Subcutaneous abdominal adipose tissue (tissue), 5 donors: Measurements from ENCODE around the gene ADORA2B.
"Not testable (repeated sequence)": the region's sequence is repeated elsewhere in the genome, so short reads cannot be mapped to it uniquely, and the experiment has no call there.

Experiments used
- H3K27ac ChIP-seq: one replicate; pipeline ENCODE4 v1.7.0; 2013; ENCODE audit warnings: low read depth, mild to moderate bottlenecking, inconsistent platforms, low read length, moderate library complexity
- H3K27me3 ChIP-seq, 5 donors: one replicate each; pipeline ENCODE4 v1.7.0; 2013; ENCODE audit warnings: low read length in 5 of 5, inconsistent platforms in 1 of 5; ENCODE audit not compliant: control insufficient read depth in 5 of 5, insufficient read depth in 4 of 5
- H3K36me3 ChIP-seq, 5 donors: one replicate each; pipeline ENCODE4 v1.7.0; 2013; ENCODE audit warnings: low read length in 5 of 5; ENCODE audit not compliant: control insufficient read depth in 5 of 5, insufficient read depth in 5 of 5
- H3K4me1 ChIP-seq, 5 donors: one replicate each; pipeline ENCODE4 v1.7.0; 2013; ENCODE audit warnings: low read length in 5 of 5, mild to moderate bottlenecking in 3 of 5, moderate library complexity in 1 of 5; ENCODE audit not compliant: control insufficient read depth in 5 of 5, insufficient read depth in 5 of 5
- H3K4me3 ChIP-seq, 5 donors: one replicate each; pipeline ENCODE4 v1.7.0; 2013; ENCODE audit warnings: low read length in 5 of 5, low read depth in 1 of 5
- H3K9ac ChIP-seq, 5 donors: one replicate each; pipeline ENCODE4 v1.7.0; 2013; ENCODE audit warnings: low read length in 5 of 5, mild to moderate bottlenecking in 4 of 5, moderate library complexity in 3 of 5
- H3K9me3 ChIP-seq, 5 donors: one replicate each; pipeline ENCODE4 v1.7.0; 2013; ENCODE audit warnings: low read length in 5 of 5; ENCODE audit not compliant: control insufficient read depth in 5 of 5
- donor health status: healthy.
- donor health status: healthy.
- donor health status: healthy.
- donor health status: healthy.
- donor health status: healthy.

Gene ADORA2B

DNA sequence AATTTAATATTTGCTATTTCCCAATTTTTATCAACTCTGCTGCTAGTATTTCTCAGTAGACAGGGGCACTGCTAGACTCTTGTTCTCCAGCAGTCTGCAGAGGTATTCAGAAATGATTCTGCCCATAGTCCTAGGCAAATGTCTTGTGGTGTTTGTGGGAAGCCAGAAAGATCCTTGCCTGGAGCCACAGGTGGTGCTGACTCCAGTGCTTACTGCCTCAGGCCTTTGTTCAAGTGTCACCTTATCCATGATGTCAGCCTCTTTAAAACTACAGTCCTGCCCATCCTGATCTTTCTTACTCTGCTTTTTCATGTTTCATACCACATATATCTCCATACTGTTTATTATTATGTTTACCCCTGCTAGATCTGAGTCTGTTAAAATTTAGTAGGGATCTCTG is 28.1 kb downstream of the ADORA2B start:
- no peaks in the 10 kb centered on the region for H3K4me1 ChIP-seq

DNA sequence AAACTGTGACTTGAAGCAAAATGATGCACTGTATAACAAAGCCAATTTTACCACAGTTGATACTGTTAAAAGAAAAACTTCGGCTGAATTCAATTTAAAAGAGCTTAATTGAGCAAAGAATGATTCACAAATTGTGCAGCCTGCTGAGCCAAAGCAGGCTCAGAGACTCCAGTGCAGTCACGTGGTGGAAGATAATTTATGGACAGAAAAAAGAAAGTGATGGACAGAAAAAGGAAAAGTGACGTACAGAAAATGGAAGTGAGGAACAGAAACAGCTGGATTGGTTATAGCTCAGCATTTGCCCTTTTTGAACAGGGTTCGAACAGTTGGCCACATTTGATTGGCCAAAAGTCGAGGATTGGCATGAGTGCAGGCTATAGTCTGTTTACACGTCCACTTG is 28.9 kb downstream of the ADORA2B start:
- Histone ChIP-seq H3K9me3 (no peaks in the 10 kb centered on the region), H3K4me3 (no peak overlapping the region), H3K4me1 (no peaks in the 10 kb centered on the region), H3K9ac (no peak overlapping the region), H3K27me3 (no peaks in the 10 kb centered on the region), H3K27ac (no peak overlapping the region), H3K36me3 (peaks cover 10 to 40% (median 30%) of the 10 kb centered on the region in 5 donors)

More for the DNA sequence above, 28.1 kb downstream of the ADORA2B start:
- Histone ChIP-seq H3K9ac (no peak overlapping the region), H3K4me3 (no peak overlapping the region), H3K9me3 (no peaks in the 10 kb centered on the region), H3K36me3 (peaks cover 7 to 34% (median 26%) of the 10 kb centered on the region in 5 donors), H3K27ac (no peak overlapping the region), H3K27me3 (no peaks in the 10 kb centered on the region)

- Histone ChIP-seq H3K9ac (no peak overlapping the region), H3K36me3 (peaks cover 22 to 69% (median 58%) of the 10 kb centered on the region in 5 donors), H3K4me1 (no peaks in the 10 kb centered on the region), H3K9me3 (no peaks in the 10 kb centered on the region), H3K27me3 (no peaks in the 10 kb centered on the region), H3K4me3 (no peak overlapping the region), H3K27ac (no peak overlapping the region)
Measured at GRCh38 chr17:15977894-15978293, 33.0 kb downstream of the ADORA2B start.

- H3K9me3 ChIP-seq: no peaks in the 10 kb centered on the region
- H3K36me3 ChIP-seq: peaks cover 22 to 73% (median 58%) of the 10 kb centered on the region in 5 donors
- no peaks in the 10 kb centered on the region for H3K27me3 ChIP-seq
- H3K4me3 ChIP-seq: no peak overlapping the region
- no peak overlapping the region for H3K9ac ChIP-seq
- H3K27ac ChIP-seq: no peak overlapping the region
- H3K4me1 ChIP-seq: no peaks in the 10 kb centered on the region
Measured at GRCh38 chr17:15978606-15979005, 33.7 kb downstream of the ADORA2B start.

- not testable (repeated sequence) for H3K27ac ChIP-seq, H3K9ac ChIP-seq, H3K9me3 ChIP-seq, H3K4me3 ChIP-seq, H3K27me3 ChIP-seq, H3K4me1 ChIP-seq
- peaks cover 25 to 77% (median 62%) of the 10 kb centered on the region in 5 donors for H3K36me3 ChIP-seq
Measured at GRCh38 chr17:15979013-15979412, 34.1 kb downstream of the ADORA2B start.

- H3K4me3 ChIP-seq: no peak overlapping the region
- no peaks in the 10 kb centered on the region for H3K9me3 ChIP-seq
- no peaks in the 10 kb centered on the region for H3K27me3 ChIP-seq
- H3K27ac ChIP-seq: no peak overlapping the region
- H3K36me3 ChIP-seq: peaks cover 30 to 81% (median 68%) of the 10 kb centered on the region in 5 donors
- H3K9ac ChIP-seq: no peak overlapping the region
- no peaks in the 10 kb centered on the region for H3K4me1 ChIP-seq
Measured at GRCh38 chr17:15981208-15981607, 36.3 kb downstream of the ADORA2B start.

DNA sequence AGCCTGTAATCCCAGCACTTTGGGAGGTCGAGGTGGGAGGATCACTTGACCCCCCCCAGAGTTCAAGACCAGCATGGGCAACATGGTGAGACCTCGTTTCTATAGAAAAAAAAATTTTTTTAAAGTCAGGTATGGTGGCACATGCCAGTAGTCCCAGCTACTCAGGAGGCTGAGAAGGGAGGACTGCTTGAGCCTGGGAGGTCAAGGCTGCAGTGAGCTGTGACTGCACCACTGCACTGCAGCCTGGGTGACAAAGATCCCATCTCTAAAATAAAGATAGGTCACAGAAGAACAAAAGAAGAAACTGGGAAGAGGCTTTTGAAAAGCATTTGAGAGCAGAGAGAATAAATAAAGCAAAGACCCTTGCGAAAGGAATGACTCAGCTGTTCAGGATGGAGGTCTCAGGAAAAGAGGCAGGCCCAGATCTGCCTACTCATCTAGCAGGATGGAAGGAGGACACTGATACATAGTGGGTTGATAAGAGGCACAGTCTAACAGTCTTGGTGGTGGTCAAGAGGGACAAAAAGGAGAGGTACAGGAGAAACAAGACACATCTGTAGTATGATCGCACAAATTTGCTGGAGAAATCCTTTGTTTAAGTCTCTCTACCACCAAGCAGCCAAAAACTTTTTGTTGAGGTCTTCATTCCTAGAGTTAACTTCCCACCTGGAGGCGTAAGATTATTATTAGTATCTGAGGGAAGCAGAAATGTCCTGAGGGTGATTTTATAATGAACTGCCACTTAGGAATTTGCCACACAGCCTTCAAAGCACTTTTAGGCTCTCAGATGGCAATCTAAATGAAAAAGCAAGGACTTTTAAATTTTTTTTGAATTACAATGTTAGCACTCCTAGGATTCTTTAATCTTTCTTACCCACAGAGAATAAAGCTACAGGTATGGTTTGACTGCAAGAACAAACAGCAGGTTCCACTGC is 37.0 kb downstream of the ADORA2B start:
- Histone ChIP-seq H3K9ac (no peak overlapping the region), H3K4me1 (no peaks in the 10 kb centered on the region), H3K27ac (no peak overlapping the region), H3K4me3 (no peak overlapping the region), H3K9me3 (no peaks in the 10 kb centered on the region), H3K36me3 (peaks cover 30 to 81% (median 65%) of the 10 kb centered on the region in 5 donors), H3K27me3 (no peaks in the 10 kb centered on the region)

DNA sequence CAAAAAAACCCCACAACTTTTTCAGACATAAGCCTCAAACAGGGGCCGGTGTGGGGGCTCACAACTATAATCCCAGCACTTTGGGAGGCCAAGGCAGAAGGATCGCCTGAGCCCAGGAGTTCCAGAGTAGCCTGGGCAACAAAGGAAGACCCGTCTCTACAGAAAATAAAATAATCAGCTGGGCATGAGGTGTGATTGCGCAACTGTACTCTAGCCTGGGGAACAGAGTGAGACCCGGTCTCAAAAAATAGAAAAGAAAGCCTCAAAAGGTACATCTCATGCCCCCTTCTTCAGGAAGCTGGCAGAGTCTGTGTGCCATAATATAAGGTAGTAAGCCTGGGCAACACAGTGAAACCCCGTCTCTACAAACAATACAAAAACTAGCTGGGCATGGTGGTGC is 51.4 kb downstream of the ADORA2B start:
- Histone ChIP-seq H3K27me3 (no peaks in the 10 kb centered on the region), H3K4me1 (peaks cover 4 to 25% (median 20%) of the 10 kb centered on the region in 5 donors), H3K4me3 (no peak overlapping the region), H3K36me3 (peaks cover 0 to 15% (median 0%) of the 10 kb centered on the region in 5 donors), H3K27ac (no peak overlapping the region), H3K9me3 (no peaks in the 10 kb centered on the region), H3K9ac (no peak overlapping the region)

DNA sequence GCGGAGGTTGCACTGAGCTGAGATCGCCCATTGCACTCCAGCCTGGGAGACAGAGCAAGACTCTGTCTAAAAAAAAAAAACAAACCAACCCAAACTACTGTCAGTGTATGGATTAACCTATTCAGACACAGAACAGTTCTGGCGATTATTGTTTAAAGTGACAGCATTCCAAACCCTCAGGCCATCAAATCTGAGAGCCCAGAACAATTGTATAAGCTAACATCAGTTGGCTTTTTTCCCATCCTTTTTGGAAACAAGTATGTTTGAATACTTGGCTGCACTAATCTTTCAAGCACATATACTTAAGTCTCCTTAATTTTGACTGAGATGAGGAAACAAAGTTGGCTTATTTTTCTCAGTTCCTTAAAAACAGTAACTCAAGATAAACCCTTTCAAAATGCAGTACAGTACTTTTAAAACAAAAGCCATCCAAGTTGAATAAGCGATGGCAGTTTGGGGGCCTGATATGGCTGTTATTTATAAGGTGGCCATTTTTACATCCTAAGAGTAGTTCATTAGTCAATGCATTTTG is 53.2 kb downstream of the ADORA2B start:
- Histone ChIP-seq H3K36me3 (peaks cover 0 to 26% (median 11%) of the 10 kb centered on the region in 5 donors), H3K4me3 (peak overlapping the region in 1 of 5 donors; percentile 82), H3K4me1 (peaks cover 4 to 29% (median 20%) of the 10 kb centered on the region in 5 donors), H3K27me3 (no peaks in the 10 kb centered on the region), H3K27ac (peak overlapping the region; percentile 98), H3K9ac (no peak overlapping the region), H3K9me3 (peaks cover 0 to 3% (median 0%) of the 10 kb centered on the region in 5 donors)
